Natural killer cell (primary cell): Measurements from ENCODE around the gene UGCG. TPM values are rescaled to one million over a fixed set of nuclear protein-coding genes. Genes with fewer than 3 reads are reported as not detected.
"Not testable (repeated sequence)": the region's sequence is repeated elsewhere in the genome, so short reads cannot be mapped to it uniquely, and the experiment has no call there.

ENCODE experiments used
- ATAC-seq, 3 donors: fragments of 150-1000 bp in 2 of 3; fragments of 200-7000 bp in 1 of 3; cut with Tn5 transposase; 1 replicate in 1 of 3; 2 replicates in 2 of 3; pipeline ENCODE4 v1.10.0; 2021; ENCODE audit warnings: mild to moderate bottlenecking in 2 of 3, moderate library complexity in 2 of 3
- DNase-seq, 2 donors: peaks; one replicate each; pipeline versions ENCODE4 v3.0.0 to v3.0.0-alpha.2; 2013 to 2021; ENCODE audit warnings: mixed read lengths in 1 of 2
- H3K27ac ChIP-seq: one replicate; pipeline ENCODE4 v1.5.1; 2013; ENCODE audit warnings: mild to moderate bottlenecking, low read length
- H3K27me3 ChIP-seq: one replicate; pipeline ENCODE4 v1.6.1; 2013; ENCODE audit warnings: low read length; ENCODE audit not compliant: control insufficient read depth, insufficient read depth
- H3K36me3 ChIP-seq: one replicate; pipeline ENCODE4 v1.6.1; 2013; ENCODE audit warnings: low read length; ENCODE audit not compliant: control insufficient read depth, insufficient read depth
- H3K4me1 ChIP-seq: one replicate; pipeline ENCODE4 v1.6.1; 2013; ENCODE audit warnings: low read length; ENCODE audit not compliant: control insufficient read depth, insufficient read depth
- H3K4me3 ChIP-seq: one replicate; pipeline ENCODE4 v1.5.1; 2013; ENCODE audit warnings: low read length
- H3K9me3 ChIP-seq: one replicate; pipeline ENCODE4 v1.6.1; 2013; ENCODE audit warnings: low read length; ENCODE audit not compliant: control insufficient read depth, insufficient read depth
- H3K27ac Mint-ChIP-seq, 2 donors: one replicate each; pipeline ENCODE4 v1.8.0; 2022; ENCODE audit warnings: mild to moderate bottlenecking in 2 of 2, mixed read lengths in 2 of 2, moderate library complexity in 1 of 2
- H3K27me3 Mint-ChIP-seq, 2 donors: one replicate each; pipeline ENCODE4 v1.8.0; 2022; ENCODE audit warnings: low read depth in 2 of 2, mixed read lengths in 2 of 2
- H3K36me3 Mint-ChIP-seq: one replicate; pipeline ENCODE4 v1.8.0; 2022; ENCODE audit warnings: mixed read lengths
- H3K4me1 Mint-ChIP-seq, 2 donors: one replicate each; pipeline ENCODE4 v1.8.0; 2022; ENCODE audit warnings: mixed read lengths in 2 of 2
- H3K4me3 Mint-ChIP-seq: one replicate; pipeline ENCODE4 v1.8.0; 2022; ENCODE audit warnings: mild to moderate bottlenecking, moderate library complexity, mixed read lengths
- H3K9me3 Mint-ChIP-seq, 2 donors: one replicate each; pipeline ENCODE4 v1.8.0; 2022; ENCODE audit warnings: mixed read lengths in 2 of 2
- CTCF ChIP-seq: fragments of 200-600 bp; IDR thresholded peaks from one replicate; pipeline ENCODE4 v1.8.0; 2022; ENCODE audit warnings: antibody characterized with exemption
- WGBS: methylation state at CpG from one replicate; pipeline ENCODE4 v1.1.7; 2013; ENCODE audit warnings: missing lambda C conversion rate; ENCODE audit not compliant: insufficient coverage; 5-methylcytosine and 5-hydroxymethylcytosine counted together
- intact Hi-C: fragments of 100-400 bp; cut with micrococcal nuclease; formaldehyde crosslinking; loops from one replicate; pipeline ENCODE4 v1.14.2; 2022
- total RNA-seq, 4 donors: library from RNA; stranded (reverse); fragments of 120-200 nt in 1 of 4; gene quantifications; one replicate each; pipeline versions ENCODE4 v1.2.3 to v1.2.4, GENCODE V29; 2013 to 2022

UGCG gene
- total RNA-seq, 3 donors from 2014 or later (not counting 1 experiment from before 2014, with no cell fraction given): 17.9 to 21.4 (median 18.8) TPM

GRCh38 chr9:111874500-111874899 is 22.1 kb upstream of the UGCG start:
- no peak overlapping the region for H3K27ac Mint-ChIP-seq
- DNase-seq (no peak), ATAC-seq (no peak)
- intact Hi-C loops: no loop called here
- H3K4me3 ChIP-seq: no peak overlapping the region
- H3K36me3 Mint-ChIP-seq: peaks cover 5% of the 10 kb centered on the region
- H3K27me3 Mint-ChIP-seq: peaks cover 7 to 48% of the 10 kb centered on the region in 2 donors
- H3K4me1 Mint-ChIP-seq: no peaks in the 10 kb centered on the region
- no peaks in the 10 kb centered on the region for H3K4me1 ChIP-seq
- no peaks in the 10 kb centered on the region for H3K36me3 ChIP-seq
- H3K9me3 ChIP-seq: no peaks in the 10 kb centered on the region
- TF ChIP-seq CTCF: no peak
- no peak overlapping the region for H3K27ac ChIP-seq
- H3K9me3 Mint-ChIP-seq: no peaks in the 10 kb centered on the region
- no peaks in the 10 kb centered on the region for H3K27me3 ChIP-seq
- WGBS: 94% methylated on average over 2 of the region's 2 CpGs
- no peak overlapping the region for H3K4me3 Mint-ChIP-seq

GRCh38 chr9:111875291-111875690 is 21.3 kb upstream of the UGCG start:
- H3K4me3 Mint-ChIP-seq, H3K9me3 ChIP-seq, H3K4me1 ChIP-seq, H3K4me3 ChIP-seq, H3K27me3 ChIP-seq, H3K27ac Mint-ChIP-seq, H3K36me3 ChIP-seq, intact Hi-C loops, H3K4me1 Mint-ChIP-seq, H3K36me3 Mint-ChIP-seq, H3K9me3 Mint-ChIP-seq, ATAC-seq, H3K27ac ChIP-seq, DNase-seq: not testable (repeated sequence)
- 85% methylated on average over 1 of the region's 1 CpG for WGBS
- peaks cover 9 to 54% of the 10 kb centered on the region in 2 donors for H3K27me3 Mint-ChIP-seq

GRCh38 chr9:111875691-111876090 is 20.9 kb upstream of the UGCG start:
- intact Hi-C loops, ATAC-seq, H3K4me3 Mint-ChIP-seq, DNase-seq, H3K4me1 ChIP-seq, H3K9me3 ChIP-seq, H3K36me3 Mint-ChIP-seq, H3K36me3 ChIP-seq, H3K9me3 Mint-ChIP-seq, H3K27ac Mint-ChIP-seq, H3K4me1 Mint-ChIP-seq, H3K4me3 ChIP-seq, H3K27me3 ChIP-seq, H3K27ac ChIP-seq: not testable (repeated sequence)
- H3K27me3 Mint-ChIP-seq: peaks cover 9 to 58% of the 10 kb centered on the region in 2 donors
- 88% methylated on average over 3 of the region's 3 CpGs for whole genome bisulfite sequencing

GRCh38 chr9:111876179-111876578 is 20.4 kb upstream of the UGCG start:
- WGBS: 98% methylated on average over 5 of the region's 5 CpGs
- Mint-ChIP-seq H3K27ac (no peak overlapping the region), H3K9me3 (no peaks in the 10 kb centered on the region), H3K27me3 (peaks cover 9 to 58% of the 10 kb centered on the region in 2 donors), H3K4me1 (no peaks in the 10 kb centered on the region), H3K4me3 (no peak overlapping the region), H3K36me3 (peaks cover 15% of the 10 kb centered on the region)
- no peak overlapping the region for H3K4me3 ChIP-seq
- peaks cover 2% of the 10 kb centered on the region for H3K27me3 ChIP-seq
- DNase-seq (no peak), ATAC-seq (no peak)
- H3K4me1 ChIP-seq: no peaks in the 10 kb centered on the region
- no peak overlapping the region for H3K27ac ChIP-seq
- H3K9me3 ChIP-seq: no peaks in the 10 kb centered on the region
- no peak for TF ChIP-seq CTCF
- intact Hi-C loops: no loop called here
- H3K36me3 ChIP-seq: no peaks in the 10 kb centered on the region
